GM18520 (cell line): ENCODE results near the gene ZZZ3.
A peak's percentile ranks its signal among the peaks of the same experiment; 100 is the strongest.
"Not testable (repeated sequence)": the region's sequence is repeated elsewhere in the genome, so short reads cannot be mapped to it uniquely, and the experiment has no call there.

ENCODE experiments used
- ATAC-seq: cut with Tn5 transposase; IDR thresholded peaks from one replicate; pipeline ENCODE4 v1.9.1; 2021; ENCODE audit not compliant: unreplicated experiment

ZZZ3 gene

GRCh38 chr1:77671836-77672235, 10.6 kb downstream of the ZZZ3 start:
- peak; percentile 27 for ATAC-seq

- no peak for ATAC-seq
These were observed 12.1 kb downstream of the ZZZ3 start for GRCh38 chr1:77670330-77670729.

GRCh38 chr1:77668924-77669449, 13.5 kb downstream of the ZZZ3 start:
- ATAC-seq, result no peak

GRCh38 chr1:77664939-77665516, 17.4 kb downstream of the ZZZ3 start:
- no peak for ATAC-seq

- no peak for ATAC-seq
These were observed 20.8 kb downstream of the ZZZ3 start for GRCh38 chr1:77661696-77662095.

- ATAC-seq, result no peak
These were observed 22.4 kb downstream of the ZZZ3 start for GRCh38 chr1:77659879-77660593.

GRCh38 chr1:77658271-77658670, 24.2 kb downstream of the ZZZ3 start:
- ATAC-seq, result no peak

- ATAC-seq, result peak; percentile 35
These were observed 27.0 kb downstream of the ZZZ3 start for GRCh38 chr1:77655431-77655974.

- no peak for ATAC-seq
These were observed 29.4 kb downstream of the ZZZ3 start for GRCh38 chr1:77652970-77653516.

GRCh38 chr1:77652268-77652667, 30.2 kb downstream of the ZZZ3 start:
- ATAC-seq, result peak; percentile 37

- ATAC-seq, result no peak
These were observed 33.3 kb downstream of the ZZZ3 start for GRCh38 chr1:77649127-77649526.

GRCh38 chr1:77646224-77646623, 36.2 kb downstream of the ZZZ3 start:
- ATAC-seq, result not testable (repeated sequence)

GRCh38 chr1:77643456-77643855, 39.0 kb downstream of the ZZZ3 start:
- no peak for ATAC-seq

- ATAC-seq, result no peak
These were observed 39.5 kb downstream of the ZZZ3 start for GRCh38 chr1:77642941-77643340.

- no peak for ATAC-seq
These were observed 40.3 kb downstream of the ZZZ3 start for GRCh38 chr1:77642196-77642595.

- no peak for ATAC-seq
These were observed 42.8 kb downstream of the ZZZ3 start for GRCh38 chr1:77639557-77640069.

GRCh38 chr1:77639056-77639455, 43.4 kb downstream of the ZZZ3 start:
- ATAC-seq, result no peak

- no peak for ATAC-seq
These were observed 45.6 kb downstream of the ZZZ3 start for GRCh38 chr1:77636864-77637263.
